Endothelial cell of umbilical vein (primary cell): ENCODE data around the gene DBF4B. TPM values are rescaled to one million over a fixed set of nuclear protein-coding genes. Genes with fewer than 3 reads are reported as not detected.

ENCODE experiments used
- BruUV-seq: library from RNA; stranded (reverse); fragments of 400-500 nt; replicated peaks from 2 replicates; lab custom pipeline; 2021; lab: Mats Ljungman, UMichigan
- CTCF ChIA-PET: fragments of 300-600, 350-600 bp; sonication (Branson Sonifier 250); formaldehyde crosslinking; loops from one replicate; lab custom pipeline; 2021; ENCODE audit warnings: antibody characterized with exemption, inconsistent platforms; lab: Charles Lee
- POLR2A ChIA-PET: fragments of 300-600, 350-600 bp; sonication (Branson Sonifier 250); formaldehyde crosslinking; loops from one replicate; lab custom pipeline; 2021; ENCODE audit warnings: antibody characterized with exemption, inconsistent platforms; lab: Charles Lee
- DNase-seq: peaks from one replicate; pipeline ENCODE4 v3.0.0-alpha.2; 2011; ENCODE audit warnings: low read depth, low spot score
- FAIRE-seq: peaks from 2 replicates; lab custom pipeline; 2011; peaks lifted over from hg19 to GRCh38; lab: Jason Lieb, UNC
- H2AFZ ChIP-seq: 2 replicates; pipeline ENCODE4 v1.6.0; 2012; ENCODE audit warnings: low read depth, low read length, control low read depth, inconsistent platforms
- H3K27ac ChIP-seq: 2 replicates; pipeline ENCODE4 v1.5.1; 2011; ENCODE audit warnings: low read depth, mild to moderate bottlenecking, control low read depth, low read length, moderate library complexity; ENCODE audit not compliant: insufficient read depth
- H3K27me3 ChIP-seq, 2 experiments: 2 replicates each; pipeline versions ENCODE4 v1.6.0 to v1.6.1; 2011; ENCODE audit warnings: low read length in 2 of 2, mixed read lengths in 1 of 2; ENCODE audit not compliant: control insufficient read depth in 2 of 2, insufficient read depth in 2 of 2
- H3K36me3 ChIP-seq, 2 experiments: 2 replicates in 1 of 2; 3 replicates in 1 of 2; pipeline ENCODE4 v1.5.1; 2011; ENCODE audit warnings: low read length in 2 of 2, mild to moderate bottlenecking in 1 of 2, moderate library complexity in 1 of 2; ENCODE audit not compliant: control insufficient read depth in 2 of 2, insufficient read depth in 2 of 2; ENCODE audit errors: extremely low read depth in 1 of 2
- H3K4me1 ChIP-seq: 3 replicates; pipeline ENCODE4 v1.5.1; 2011; ENCODE audit warnings: mild to moderate bottlenecking, low read length; ENCODE audit not compliant: control insufficient read depth, insufficient read depth; ENCODE audit errors: extremely low read depth
- H3K4me2 ChIP-seq: 2 replicates; pipeline ENCODE4 v1.6.1; 2011; ENCODE audit warnings: low read length, control low read depth, mixed read lengths; ENCODE audit not compliant: insufficient read depth
- H3K4me3 ChIP-seq, 3 experiments: fragments of 200-600 bp in 1 of 3; sonication (generic), shearing (Covaris generic) in 1 of 3; replicated peaks in 1 of 3; 2 replicates each; pipeline ENCODE4 v1.5.1; 2011 to 2016; ENCODE audit warnings: control low read depth in 3 of 3, low read length in 3 of 3, mild to moderate bottlenecking in 2 of 3, inconsistent platforms in 1 of 3, low read depth in 1 of 3, moderate library complexity in 1 of 3; ENCODE audit not compliant: insufficient read depth in 1 of 3
- H3K79me2 ChIP-seq: 2 replicates; pipeline ENCODE4 v1.6.0; 2012; ENCODE audit warnings: low read length, inconsistent platforms; ENCODE audit not compliant: control insufficient read depth, insufficient read depth
- H3K9ac ChIP-seq: replicated peaks from 2 replicates; pipeline ENCODE3; 2011; ENCODE audit warnings: low read length, control low read depth; ENCODE audit not compliant: insufficient read depth; ENCODE audit errors: extremely low read depth
- H3K9me1 ChIP-seq: replicated peaks from 3 replicates; pipeline ENCODE4 v1.6.0; 2011; ENCODE audit warnings: mild to moderate bottlenecking, low read length; ENCODE audit not compliant: control insufficient read depth, insufficient read depth; ENCODE audit errors: extremely low read depth
- H3K9me3 ChIP-seq: replicated peaks from 2 replicates; pipeline ENCODE4 v1.5.1; 2012; ENCODE audit warnings: low read length, inconsistent platforms; ENCODE audit not compliant: control insufficient read depth, insufficient read depth
- H4K20me1 ChIP-seq: replicated peaks from 2 replicates; pipeline ENCODE3; 2011; ENCODE audit warnings: mild to moderate bottlenecking, low read length; ENCODE audit not compliant: control insufficient read depth, insufficient read depth; ENCODE audit errors: extremely low read depth
- CTCF ChIP-seq, 2 donors: IDR thresholded peaks; 1 replicate in 1 of 2; 2 replicates in 1 of 2; pipeline ENCODE4 v1.5.1; 2011; ENCODE audit warnings: low read length in 2 of 2, mild to moderate bottlenecking in 2 of 2, moderate library complexity in 2 of 2, control low read depth in 1 of 2, inconsistent platforms in 1 of 2, low read depth in 1 of 2; ENCODE audit not compliant: insufficient read depth in 1 of 2; ENCODE audit errors: extremely low read depth in 1 of 2
- EZH2 ChIP-seq: IDR thresholded peaks from 2 replicates; pipeline ENCODE4 v1.6.1; 2012; ENCODE audit warnings: borderline replicate concordance, low read depth, mild to moderate bottlenecking, moderate library complexity, low read length, inconsistent platforms; ENCODE audit not compliant: severe bottlenecking
- FOS ChIP-seq: IDR thresholded peaks from 2 replicates; pipeline ENCODE4 v1.6.1; 2011; ENCODE audit warnings: mild to moderate bottlenecking, low read length, moderate library complexity, borderline replicate concordance; ENCODE audit not compliant: insufficient read depth
- GATA2 ChIP-seq: IDR thresholded peaks from 2 replicates; pipeline ENCODE4 v1.7.0; 2011; ENCODE audit warnings: low read depth, mild to moderate bottlenecking, moderate library complexity, mixed read lengths, low read length; ENCODE audit not compliant: insufficient read length, insufficient read depth
- JUN ChIP-seq: IDR thresholded peaks from 2 replicates; pipeline ENCODE4 v1.6.1; 2011; ENCODE audit warnings: borderline replicate concordance, low read depth; ENCODE audit not compliant: insufficient read length, insufficient read depth
- MAX ChIP-seq: IDR thresholded peaks from 2 replicates; pipeline ENCODE4 v1.6.1; 2011; ENCODE audit not compliant: insufficient read depth, insufficient read length
- MYC ChIP-seq: IDR thresholded peaks from one replicate; pipeline ENCODE4 v1.6.1; 2011; ENCODE audit warnings: mild to moderate bottlenecking, low read depth, low read length
- POLR2A ChIP-seq: IDR thresholded peaks from 2 replicates; pipeline ENCODE4 v1.6.1; 2012; ENCODE audit warnings: low read depth, mild to moderate bottlenecking, control low read depth, low read length
- POLR2AphosphoS5 ChIP-seq: IDR thresholded peaks from 2 replicates; pipeline ENCODE4 v1.6.1; 2012; ENCODE audit warnings: low read depth, mild to moderate bottlenecking, control low read depth, low read length, moderate library complexity; ENCODE audit not compliant: insufficient read depth
- dilution Hi-C: fragments of 300-500 bp; cut with MboI; formaldehyde crosslinking; loops from one replicate; pipeline ENCODE4 v1.15.0; 2019; ENCODE audit warnings: low sequenced_read_pairs; ENCODE audit not compliant: extremely low pct_ligation_motif_present
- intact Hi-C: fragments of 100-400 bp; cut with micrococcal nuclease; formaldehyde crosslinking; loops from one replicate; pipeline ENCODE4 v1.10.0; 2022
- polyA plus RNA-seq, 4 experiments: library from polyadenylated mRNA; depleted of rRNA in 3 of 4; stranded (reverse) in 3 of 4; unstranded in 1 of 4; fragments of >200 nt; gene quantifications; 2 replicates each; pipeline versions ENCODE4 v1.2.1 to v1.2.3, GENCODE V29; 2011 to 2012; ENCODE audit warnings: missing spikeins in 1 of 4
- total RNA-seq: library from RNA; stranded (reverse); gene quantifications from 2 replicates; pipeline ENCODE4 v1.2.3, GENCODE V29; 2021

The DBF4B gene
- total and polyA plus RNA-seq, 2 donors (not counting 3 experiments of a cell fraction or from before 2014, with no cell fraction given): 12.5 to 26.2 TPM

DNA sequence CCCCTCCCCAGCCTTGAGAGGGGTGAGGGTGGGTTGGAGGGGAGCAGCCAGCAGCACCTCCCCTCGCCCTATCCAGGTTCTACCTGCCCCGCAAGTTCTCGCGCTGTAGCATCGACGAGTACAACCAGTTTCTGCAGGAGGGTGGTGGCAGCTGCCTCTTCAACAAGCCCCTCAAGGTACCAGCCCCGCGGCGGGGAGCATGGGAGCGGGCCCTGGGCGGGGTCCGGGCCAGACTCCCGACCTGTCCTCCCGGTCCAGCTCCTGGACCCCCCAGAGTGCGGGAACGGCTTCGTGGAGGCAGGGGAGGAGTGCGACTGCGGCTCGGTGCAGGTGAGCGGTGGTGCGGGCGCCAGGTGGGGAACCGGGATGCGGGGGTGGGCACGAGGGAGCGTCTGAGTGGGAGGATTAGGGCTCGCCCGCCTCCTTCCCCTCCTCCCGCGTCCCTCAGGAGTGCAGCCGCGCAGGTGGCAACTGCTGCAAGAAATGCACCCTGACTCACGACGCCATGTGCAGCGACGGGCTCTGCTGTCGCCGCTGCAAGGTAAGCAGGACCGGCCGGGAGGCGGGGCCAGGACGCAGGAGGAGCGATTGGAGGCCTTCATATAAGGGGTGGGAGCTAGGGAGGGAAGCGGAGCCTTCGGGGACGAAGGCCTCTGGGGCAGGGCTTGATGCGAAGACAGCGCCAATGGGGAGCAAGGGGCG is 66.8 kb downstream of the DBF4B start:
- Histone ChIP-seq H3K9ac (no peak overlapping the region), H4K20me1 (no peaks in the 10 kb centered on the region), H3K4me2 (peak overlapping the region; percentile 36), H3K36me3 (no peaks in the 10 kb centered on the region), H3K27me3 (no peaks in the 10 kb centered on the region), H3K27ac (no peak overlapping the region), H2AFZ (peak overlapping the region; percentile 83), H3K9me1 (no peaks in the 10 kb centered on the region), H3K4me1 (peaks cover 5% of the 10 kb centered on the region), H3K79me2 (no peaks in the 10 kb centered on the region), H3K4me3 (peak overlapping the region; percentile 9 to 51 (median 20)), H3K9me3 (no peaks in the 10 kb centered on the region)
- ChIA-PET POLR2A (interaction anchor here (0.7 kb wide), 1 partner anchor 245 kb away, joined by 3 read pairs; no protein-coding TSS in a partner anchor), CTCF (interaction anchor here (0.6 to 15.3 kb wide), 16 partner anchors 10 to 360 kb away, joined by 3 to 368 read pairs (median 4); partner anchors contain the start of genes ACBD4, ADAM11 and HIGD1B)
- FAIRE-seq: no peak
- BruUV-seq: no TSS peak
- DNase-seq: peak; percentile 98
- dilution Hi-C loops: no loop called here
- intact Hi-C loops: loop anchor here (1.0 kb wide), 4 partner anchors 54 to 247 kb away; no protein-coding TSS in a partner anchor
- no peak for TF ChIP-seq GATA2
- TF ChIP-seq FOS: no peak
- no peak for TF ChIP-seq MYC
- TF ChIP-seq JUN: no peak
- TF ChIP-seq POLR2A: no peak
- TF ChIP-seq POLR2AphosphoS5: no peak
- no peak for TF ChIP-seq MAX
- no peak for TF ChIP-seq CTCF (IDR thresholded peaks at IDR 0.05; ENCODE audit: extremely low read depth in 1 of 2, insufficient read depth in 1 of 2, low read depth in 1 of 2, low read length in 2 of 2)
- TF ChIP-seq EZH2: no peak
